ENCODE data around the gene HOXD12. TPM values are rescaled to one million over a fixed set of nuclear protein-coding genes. Genes with fewer than 3 reads are reported as not detected.
A peak's percentile ranks its signal among the peaks of the same experiment; 100 is the strongest.

Gene HOXD12
- total RNA-seq, 4 donors from 2014 or later = not detected

DNA sequence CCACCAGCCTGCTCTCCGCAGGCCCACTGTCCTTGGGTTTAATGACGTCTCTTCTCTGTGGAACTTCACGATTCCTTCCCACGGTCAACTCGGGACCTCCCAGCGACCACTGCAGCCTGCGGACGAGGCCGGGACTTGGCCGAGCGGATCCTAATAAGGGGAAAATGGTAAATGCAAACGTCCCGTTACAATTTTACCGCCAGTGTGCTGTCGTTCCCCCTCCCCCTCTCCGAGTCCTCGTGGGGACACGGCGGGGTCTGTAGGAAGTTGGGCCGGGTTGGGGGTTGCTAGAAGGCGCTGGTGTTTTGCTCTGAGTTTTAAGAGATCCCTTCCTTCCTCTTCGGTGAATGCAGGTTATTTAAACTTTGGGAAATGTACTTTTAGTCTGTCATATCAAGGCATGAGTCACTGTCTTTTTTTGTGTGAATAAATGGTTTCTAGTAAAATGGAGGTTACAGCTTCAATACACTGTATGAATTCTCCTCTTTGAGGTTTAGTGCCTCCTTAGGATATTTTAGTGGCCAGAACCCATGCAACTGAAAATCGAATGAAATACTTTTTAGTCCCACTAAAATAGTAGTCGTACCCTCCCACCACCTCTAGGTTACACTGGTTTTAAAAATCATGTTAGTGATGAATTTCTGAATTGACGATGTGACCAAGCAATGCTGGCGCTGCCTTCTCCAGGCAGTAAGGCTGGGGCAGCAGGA lies 9.8 kb downstream of the HOXD12 start:
- H3K9me3 ChIP-seq = no peaks in the 10 kb centered on the region
- TF ChIP-seq POLR2A (IDR thresholded peaks at IDR 0.05) (no peak), CTCF (IDR thresholded peaks at IDR 0.05) (no peak), EP300 (IDR thresholded peaks at IDR 0.05) (no peak)
- DNase-seq (ENCODE audit: low spot score in 2 of 2) = no peak
- H3K4me3 ChIP-seq = peak overlapping the region in 1 of 4 donors; percentile 0
- WGBS, 2 donors = 14 to 16% methylated on average over 26 of the region's 26 CpGs
- peaks cover 5 to 97% of the 10 kb centered on the region in 2 donors for H3K27me3 ChIP-seq
- no peak overlapping the region for H3K27ac ChIP-seq
- no peaks in the 10 kb centered on the region for H3K36me3 ChIP-seq
- H3K4me1 ChIP-seq = peaks cover 0 to 50% (median 10%) of the 10 kb centered on the region in 4 donors

DNA sequence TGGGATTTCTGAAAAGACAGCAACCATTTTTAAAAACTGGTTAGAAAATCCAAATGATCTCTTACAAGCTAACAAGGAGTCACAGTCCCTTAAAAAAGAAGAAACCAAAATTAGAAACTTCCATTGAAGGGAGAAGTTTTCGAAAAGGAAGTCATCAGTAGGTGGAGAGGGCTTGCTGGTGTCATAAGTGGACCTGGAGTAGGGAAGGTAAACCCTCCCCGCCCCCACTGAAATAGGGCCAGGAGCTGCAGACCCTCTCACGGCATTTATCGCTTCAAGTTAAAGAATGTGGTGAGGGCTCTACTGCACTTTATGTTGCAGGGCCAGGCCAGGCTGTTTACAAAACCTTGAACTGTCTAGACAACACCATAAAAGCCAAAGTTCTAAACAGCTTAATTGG lies 10.4 kb downstream of the HOXD12 start:
- H3K27me3 ChIP-seq = peaks cover 0 to 97% of the 10 kb centered on the region in 2 donors
- H3K9me3 ChIP-seq = no peaks in the 10 kb centered on the region
- TF ChIP-seq POLR2A (IDR thresholded peaks at IDR 0.05) (no peak), CTCF (IDR thresholded peaks at IDR 0.05) (no peak), EP300 (IDR thresholded peaks at IDR 0.05) (no peak)
- no peak overlapping the region for H3K27ac ChIP-seq
- H3K4me1 ChIP-seq = peaks cover 0 to 44% (median 4%) of the 10 kb centered on the region in 4 donors
- H3K4me3 ChIP-seq = no peak overlapping the region
- 42 to 46% methylated on average over 4 of the region's 4 CpGs for WGBS, 2 donors
- H3K36me3 ChIP-seq = no peaks in the 10 kb centered on the region
- DNase-seq (ENCODE audit: low spot score in 2 of 2) = no peak

DNA sequence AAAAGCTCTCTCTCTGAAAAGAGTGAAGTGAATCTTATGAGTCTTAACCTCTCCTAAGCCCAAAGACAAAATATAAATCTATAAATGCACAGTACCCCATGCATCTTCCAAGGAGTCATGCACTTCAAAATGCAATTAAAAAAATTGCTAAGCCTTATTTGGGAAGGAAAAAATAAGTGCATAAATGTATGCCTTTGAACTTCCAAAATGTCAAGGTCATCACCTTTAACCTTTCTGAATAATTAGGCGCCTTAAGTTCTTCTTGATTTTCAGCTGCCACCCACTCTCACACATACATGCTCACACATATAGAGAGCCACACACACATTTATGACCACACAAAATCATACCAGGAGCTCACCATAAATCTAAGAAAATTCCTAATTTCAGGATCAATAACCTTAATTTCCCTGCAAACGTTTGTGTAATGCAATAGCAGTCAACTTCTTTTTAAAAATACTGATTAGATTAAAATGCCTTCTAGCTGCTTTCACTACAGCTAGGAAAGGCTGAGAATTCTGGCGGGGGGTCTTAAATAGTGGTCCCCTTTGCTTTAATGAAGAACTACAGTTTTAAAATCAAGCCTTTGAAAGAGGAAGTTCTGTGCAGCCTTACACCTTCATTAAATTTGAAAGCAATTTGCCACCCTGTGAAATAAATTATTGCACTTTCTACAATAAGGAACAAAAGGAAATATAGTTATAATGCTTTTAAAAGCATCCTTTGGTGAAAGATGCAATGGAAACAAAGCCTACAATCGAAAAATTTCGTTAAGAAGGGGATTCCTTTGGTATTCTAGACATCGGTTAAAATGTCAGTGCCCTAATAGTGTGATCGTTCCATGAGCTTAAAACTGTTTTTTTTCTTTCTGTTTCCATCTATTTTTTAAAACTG lies 11.1 kb downstream of the HOXD12 start:
- Histone ChIP-seq H3K4me3 (no peak overlapping the region), H3K36me3 (no peaks in the 10 kb centered on the region), H3K27me3 (peaks cover 0 to 97% of the 10 kb centered on the region in 2 donors), H3K4me1 (peaks cover 0 to 38% (median 4%) of the 10 kb centered on the region in 4 donors), H3K9me3 (no peaks in the 10 kb centered on the region), H3K27ac (no peak overlapping the region)
- 29 to 41% methylated on average over 7 of the region's 7 CpGs for WGBS, 2 donors
- TF ChIP-seq POLR2A (IDR thresholded peaks at IDR 0.05) = no peak
- peak in 1 of 2 donors; percentile 48 for TF ChIP-seq EP300 (IDR thresholded peaks at IDR 0.05)
- DNase-seq (ENCODE audit: low spot score in 2 of 2) = no peak

DNA sequence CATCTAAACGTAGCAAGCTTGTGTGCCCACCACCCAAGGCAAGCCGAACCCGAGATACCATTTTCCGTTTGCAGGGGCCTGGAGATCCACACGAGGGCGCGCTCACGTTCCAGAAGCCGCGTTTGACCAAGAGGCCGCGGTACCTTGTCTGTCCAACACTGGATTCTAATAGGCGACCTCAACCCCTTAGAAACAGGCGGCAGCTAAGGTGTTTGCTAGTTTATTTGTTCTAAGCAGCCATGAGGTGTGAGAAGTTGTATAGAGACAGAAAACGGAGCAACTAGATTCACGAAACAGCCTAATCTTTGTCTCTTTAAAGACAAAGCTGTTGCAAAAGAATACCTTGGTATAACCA lies 11.7 kb downstream of the HOXD12 start:
- TF ChIP-seq POLR2A (IDR thresholded peaks at IDR 0.05) = no peak
- TF ChIP-seq CTCF (IDR thresholded peaks at IDR 0.05) = peak in 4 of 5 experiments; percentile 23 to 32 (median 26)
- peak in 1 of 2 donors; percentile 14 for TF ChIP-seq EP300 (IDR thresholded peaks at IDR 0.05)
- Histone ChIP-seq H3K36me3 (no peaks in the 10 kb centered on the region), H3K4me3 (no peak overlapping the region), H3K27me3 (peaks cover 0 to 97% of the 10 kb centered on the region in 2 donors), H3K4me1 (peaks cover 0 to 37% (median 4%) of the 10 kb centered on the region in 4 donors), H3K9me3 (no peaks in the 10 kb centered on the region), H3K27ac (no peak overlapping the region)
- 5 to 7% methylated on average over 16 of the region's 16 CpGs for WGBS, 2 donors
- peak in 1 of 2 donors; percentile 46 for DNase-seq (ENCODE audit: low spot score in 2 of 2)

- WGBS, 2 donors = 8 to 10% methylated on average over 21 to 29 of the region's 29 CpGs
- H3K36me3 ChIP-seq = no peaks in the 10 kb centered on the region
- TF ChIP-seq POLR2A (IDR thresholded peaks at IDR 0.05) (no peak), CTCF (IDR thresholded peaks at IDR 0.05) (no peak), EP300 (IDR thresholded peaks at IDR 0.05) (no peak)
- no peaks in the 10 kb centered on the region for H3K9me3 ChIP-seq
- H3K4me3 ChIP-seq = no peak overlapping the region
- DNase-seq (ENCODE audit: low spot score in 2 of 2) = no peak
- H3K27me3 ChIP-seq = peaks cover 0 to 97% of the 10 kb centered on the region in 2 donors
- H3K4me1 ChIP-seq = peaks cover 0 to 36% (median 4%) of the 10 kb centered on the region in 4 donors
- H3K27ac ChIP-seq = no peak overlapping the region
Observed at GRCh38 chr2:176111846-176112374, 12.3 kb downstream of the HOXD12 start.
